Muscle of leg (tissue), 11 donors: ENCODE measurements around the gene SLIT3. TPM values are rescaled to one million over a fixed set of nuclear protein-coding genes. Genes with fewer than 3 reads are reported as not detected.
A peak's percentile ranks its signal among the peaks of the same experiment; 100 is the strongest.
"Not testable (repeated sequence)": the region's sequence is repeated elsewhere in the genome, so short reads cannot be mapped to it uniquely, and the experiment has no call there.

Experiments used
- DNase-seq: peaks from one replicate; pipeline ENCODE4 v3.0.0; 2013
- H3K27ac ChIP-seq: one replicate; pipeline ENCODE4 v1.5.1; 2013; ENCODE audit warnings: mild to moderate bottlenecking, low read length, control low read depth
- H3K27me3 ChIP-seq: one replicate; pipeline ENCODE4 v1.6.1; 2013; ENCODE audit warnings: low read length; ENCODE audit not compliant: control insufficient read depth, insufficient read depth
- H3K36me3 ChIP-seq: one replicate; pipeline ENCODE4 v1.6.1; 2013; ENCODE audit warnings: low read length; ENCODE audit not compliant: control insufficient read depth, insufficient read depth
- H3K4me1 ChIP-seq: one replicate; pipeline ENCODE4 v1.6.1; 2013; ENCODE audit warnings: low read length; ENCODE audit not compliant: control insufficient read depth, insufficient read depth
- H3K4me3 ChIP-seq: one replicate; pipeline ENCODE4 v1.5.1; 2013; ENCODE audit warnings: low read length, control low read depth
- H3K9me3 ChIP-seq: replicated peaks from 2 replicates; pipeline ENCODE4 v1.6.1; 2013; ENCODE audit warnings: low read depth, low read length; ENCODE audit not compliant: control insufficient read depth
- WGBS: methylation state at CpG from one replicate; pipeline ENCODE4 v1.1.5; 2013; ENCODE audit warnings: missing lambda C conversion rate; ENCODE audit not compliant: insufficient coverage; 5-methylcytosine and 5-hydroxymethylcytosine counted together
- polyA plus RNA-seq, 8 donors: library from polyadenylated mRNA; unstranded; fragments of 120-200 nt; gene quantifications; one replicate each; pipeline versions ENCODE4 v1.2.1 to v1.2.3, GENCODE V29; 2013; ENCODE audit warnings: inconsistent platforms in 1 of 8, low replicate concordance in 1 of 8; ENCODE audit not compliant: insufficient read length in 8 of 8, insufficient read depth in 1 of 8
- total RNA-seq: library from RNA; stranded (reverse); fragments of 120-200 nt; gene quantifications from one replicate; pipeline ENCODE4 v1.2.4, GENCODE V29; 2013

The SLIT3 gene
- total and polyA plus RNA-seq, 9 donors, result 5.2 to 36.4 (median 12.2) TPM

DNA sequence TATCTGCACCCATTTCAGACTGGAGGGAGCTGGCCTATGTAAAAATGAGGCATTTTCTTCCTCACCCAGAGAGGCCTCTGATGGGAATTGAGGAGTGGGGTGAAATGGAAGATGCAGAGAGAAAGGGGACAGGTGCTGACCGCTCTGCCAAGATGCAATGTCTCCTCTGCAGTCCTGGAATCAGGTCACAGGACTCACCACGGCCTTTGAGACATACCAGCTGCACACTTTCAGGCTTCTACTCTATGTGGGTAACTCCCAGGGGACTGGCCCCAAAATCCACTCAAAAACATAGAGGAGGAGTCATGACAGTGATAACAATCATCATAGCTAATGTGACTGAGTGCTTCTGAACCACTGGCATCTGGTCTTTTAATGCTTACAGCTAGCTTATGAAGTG, 558.6 kb downstream of the SLIT3 start:
- not testable (repeated sequence) for H3K36me3 ChIP-seq, H3K4me1 ChIP-seq, H3K27ac ChIP-seq, H3K9me3 ChIP-seq, DNase-seq, H3K27me3 ChIP-seq, H3K4me3 ChIP-seq
- WGBS, result no CpG with 5 or more reads among the region's 2 CpGs

GRCh38 chr5:168740811-168741213, 560.1 kb downstream of the SLIT3 start:
- no peak for DNase-seq
- no peaks in the 10 kb centered on the region for H3K36me3 ChIP-seq
- H3K27me3 ChIP-seq, result no peaks in the 10 kb centered on the region
- H3K4me1 ChIP-seq, result peaks cover 3% of the 10 kb centered on the region
- H3K4me3 ChIP-seq, result no peak overlapping the region
- WGBS, result 51% methylated on average over 7 of the region's 8 CpGs
- H3K9me3 ChIP-seq, result no peaks in the 10 kb centered on the region
- no peak overlapping the region for H3K27ac ChIP-seq

DNA sequence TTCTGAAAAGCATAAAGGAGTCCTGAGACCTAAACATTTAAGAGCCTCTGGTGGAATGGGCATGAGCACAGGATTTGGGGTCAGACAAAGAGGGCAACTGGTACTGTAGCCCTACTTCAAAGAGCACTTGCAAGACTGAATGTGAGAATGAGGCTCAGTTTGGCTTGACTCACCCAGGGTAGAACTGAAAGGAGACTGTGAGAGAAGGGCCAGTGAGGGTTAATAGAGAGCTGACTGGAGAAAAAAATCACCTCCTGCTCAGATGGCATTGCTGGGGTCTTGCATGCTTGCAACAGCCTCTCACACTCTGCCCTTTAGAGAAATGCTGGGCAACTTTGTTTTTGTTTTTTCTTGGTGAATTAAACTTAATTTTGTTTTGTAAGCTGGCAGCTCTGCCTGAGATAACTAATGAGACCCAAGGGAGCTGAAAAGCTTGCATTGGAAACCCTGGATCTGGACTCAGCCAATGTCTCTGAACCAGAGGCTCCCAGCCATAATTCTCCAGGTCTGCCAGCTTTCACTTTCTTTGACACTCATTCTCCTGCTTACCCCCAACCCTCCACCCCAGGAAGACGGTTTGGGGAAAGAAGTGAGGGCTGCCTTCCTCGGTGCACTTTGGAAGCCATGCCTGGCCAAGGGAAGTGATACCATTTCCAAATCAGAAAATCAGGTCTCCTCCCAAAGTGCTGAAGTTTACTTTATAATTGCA, 560.7 kb downstream of the SLIT3 start:
- Histone ChIP-seq H3K4me1 (peaks cover 3% of the 10 kb centered on the region), H3K27ac (no peak overlapping the region), H3K27me3 (no peaks in the 10 kb centered on the region), H3K4me3 (no peak overlapping the region), H3K36me3 (no peaks in the 10 kb centered on the region), H3K9me3 (no peaks in the 10 kb centered on the region)
- DNase-seq, result no peak
- 50% methylated on average over 2 of the region's 2 CpGs for WGBS

DNA sequence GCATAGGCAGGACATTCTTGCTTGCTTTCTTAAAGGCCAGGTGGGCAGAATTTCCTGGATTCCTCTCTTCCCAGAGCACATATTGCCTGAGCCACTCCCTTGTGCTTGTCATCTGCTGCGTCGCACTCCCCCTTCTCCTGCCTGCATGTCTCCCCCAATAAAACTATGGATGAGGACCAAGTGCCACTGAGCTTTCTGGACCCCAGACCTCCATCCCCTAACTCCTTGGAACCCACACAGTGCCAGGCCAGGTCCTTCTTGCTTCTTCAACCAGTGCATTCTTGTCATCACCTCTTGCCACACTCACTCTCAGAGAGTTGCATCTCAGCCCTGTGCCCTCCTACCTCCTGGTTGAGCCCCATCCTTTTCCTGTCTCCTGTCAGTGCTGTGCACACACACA, 563.9 kb downstream of the SLIT3 start:
- H3K27ac ChIP-seq, result no peak overlapping the region
- WGBS, result 100% methylated on average over 2 of the region's 2 CpGs
- H3K27me3 ChIP-seq, result no peaks in the 10 kb centered on the region
- H3K4me1 ChIP-seq, result peaks cover 10% of the 10 kb centered on the region
- no peak for DNase-seq
- H3K9me3 ChIP-seq, result no peaks in the 10 kb centered on the region
- no peaks in the 10 kb centered on the region for H3K36me3 ChIP-seq
- H3K4me3 ChIP-seq, result no peak overlapping the region

DNA sequence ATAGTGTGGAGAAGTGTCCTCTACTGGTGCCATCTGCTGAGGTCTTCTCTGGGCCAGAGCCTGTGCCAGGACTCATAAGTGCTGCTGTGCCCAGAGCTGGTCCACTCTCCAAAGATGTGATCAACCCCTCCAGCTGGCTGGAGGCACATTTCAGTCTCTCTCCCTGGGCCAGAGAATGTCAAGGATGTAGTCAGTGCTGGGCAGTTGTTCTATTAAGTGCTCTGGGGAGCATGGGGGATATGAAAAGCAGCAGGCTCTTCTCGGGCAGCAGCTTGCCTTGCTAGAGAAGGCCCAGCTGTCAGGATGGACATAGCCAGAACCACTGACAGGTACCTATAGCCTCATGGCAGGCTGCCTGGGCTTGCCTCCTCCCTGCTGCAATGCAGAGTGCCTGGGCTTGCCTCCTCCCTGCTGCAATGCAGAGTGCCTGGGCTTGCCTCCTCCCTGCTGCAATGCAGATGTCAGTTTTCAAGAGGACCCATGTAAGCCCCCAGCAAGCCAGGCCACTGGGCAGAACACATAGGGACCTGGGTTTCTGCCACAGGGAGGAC, 564.6 kb downstream of the SLIT3 start:
- peak; percentile 30 for DNase-seq
- no peak overlapping the region for H3K27ac ChIP-seq
- WGBS, result 0% methylated on average over 1 of the region's 1 CpG

GRCh38 chr5:168734620-168735300, 566.2 kb downstream of the SLIT3 start:
- no peaks in the 10 kb centered on the region for H3K27me3 ChIP-seq
- WGBS, result 27% methylated on average over 4 of the region's 7 CpGs
- H3K4me3 ChIP-seq, result no peak overlapping the region
- DNase-seq, result peak; percentile 37
- H3K36me3 ChIP-seq, result no peaks in the 10 kb centered on the region
- no peaks in the 10 kb centered on the region for H3K9me3 ChIP-seq
- H3K27ac ChIP-seq, result no peak overlapping the region
- peaks cover 10% of the 10 kb centered on the region for H3K4me1 ChIP-seq

More for the DNA sequence above, 564.6 kb downstream of the SLIT3 start:
- Histone ChIP-seq H3K4me3 (no peak overlapping the region), H3K4me1 (peaks cover 10% of the 10 kb centered on the region), H3K36me3 (no peaks in the 10 kb centered on the region), H3K9me3 (no peaks in the 10 kb centered on the region), H3K27me3 (no peaks in the 10 kb centered on the region)

GRCh38 chr5:168734119-168734518, 566.8 kb downstream of the SLIT3 start:
- WGBS, result 100% methylated on average over 1 of the region's 1 CpG

DNA sequence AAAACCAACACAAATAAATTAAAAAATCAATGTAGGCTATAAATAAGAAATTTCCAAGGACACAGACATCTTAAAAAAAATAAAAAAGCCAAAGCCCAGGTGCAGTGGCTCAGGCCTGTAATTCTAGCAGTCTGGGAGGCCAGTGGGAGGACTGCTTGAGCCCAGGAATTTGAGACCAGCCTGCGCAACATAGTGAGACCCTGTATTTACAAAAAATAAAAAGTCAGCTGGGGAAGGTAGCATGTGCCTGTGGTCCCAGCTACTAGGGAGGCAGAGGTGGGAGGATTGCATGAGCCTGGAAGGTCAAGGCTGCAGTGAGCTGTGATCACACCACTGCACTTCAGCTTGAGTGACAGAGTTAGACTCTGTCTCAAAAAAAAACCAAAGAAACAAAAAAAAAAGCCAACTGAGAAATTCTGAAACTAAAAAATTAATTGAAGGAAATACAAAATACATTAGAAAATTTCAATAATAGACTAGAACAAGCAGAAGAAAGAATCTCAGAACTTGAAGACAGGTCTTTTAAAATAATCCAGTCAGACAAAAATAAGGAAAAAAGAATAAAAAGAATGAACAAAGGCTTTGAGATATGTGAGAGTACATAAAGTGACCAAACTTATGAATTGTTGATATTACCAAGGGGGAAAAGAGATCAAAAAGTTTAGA, 572.3 kb downstream of the SLIT3 start:
- peaks cover 2% of the 10 kb centered on the region for H3K9me3 ChIP-seq
- no peak overlapping the region for H3K27ac ChIP-seq
- 33% methylated on average over 1 of the region's 1 CpG for WGBS
- H3K36me3 ChIP-seq, result no peaks in the 10 kb centered on the region
- H3K4me3 ChIP-seq, result no peak overlapping the region
- no peak for DNase-seq
- no peaks in the 10 kb centered on the region for H3K27me3 ChIP-seq
- no peaks in the 10 kb centered on the region for H3K4me1 ChIP-seq

More at GRCh38 chr5:168734119-168734518, 566.8 kb downstream of the SLIT3 start:
- Histone ChIP-seq H3K27me3 (no peaks in the 10 kb centered on the region), H3K4me1 (peaks cover 10% of the 10 kb centered on the region), H3K4me3 (no peak overlapping the region), H3K9me3 (no peaks in the 10 kb centered on the region), H3K27ac (no peak overlapping the region), H3K36me3 (no peaks in the 10 kb centered on the region)
- DNase-seq, result no peak

DNA sequence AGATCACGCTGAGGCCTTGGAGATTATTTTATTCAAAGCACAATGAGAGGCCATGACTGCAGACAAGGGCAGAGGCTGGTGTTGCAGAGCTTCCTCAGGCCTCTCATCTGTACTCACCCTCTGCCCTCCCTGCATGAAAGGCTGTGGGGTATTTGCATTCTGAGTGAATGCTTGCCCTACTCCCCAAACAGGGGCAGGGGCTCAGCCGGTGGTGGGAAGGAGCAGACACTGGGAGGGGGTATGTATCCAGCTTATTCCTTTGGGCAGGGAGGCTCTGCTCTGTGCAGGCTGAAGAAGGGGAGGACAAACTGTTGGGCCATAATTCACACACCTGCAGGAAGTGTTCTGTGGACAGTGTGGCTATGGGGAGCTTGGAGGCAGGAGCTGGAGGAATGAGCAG, 573.4 kb downstream of the SLIT3 start:
- H3K27me3 ChIP-seq, result no peaks in the 10 kb centered on the region
- no peaks in the 10 kb centered on the region for H3K36me3 ChIP-seq
- H3K4me1 ChIP-seq, result no peaks in the 10 kb centered on the region
- DNase-seq, result no peak
- H3K27ac ChIP-seq, result no peak overlapping the region
- H3K9me3 ChIP-seq, result peaks cover 2% of the 10 kb centered on the region
- no peak overlapping the region for H3K4me3 ChIP-seq
- WGBS, result no CpG with 5 or more reads among the region's 2 CpGs

- WGBS, result no CpG with 5 or more reads among the region's 1 CpG
These were observed 574.6 kb downstream of the SLIT3 start for GRCh38 chr5:168726342-168726741.

More at GRCh38 chr5:168726342-168726741, 574.6 kb downstream of the SLIT3 start:
- Histone ChIP-seq H3K9me3 (peaks cover 2% of the 10 kb centered on the region), H3K4me3 (no peak overlapping the region), H3K4me1 (no peaks in the 10 kb centered on the region), H3K27ac (no peak overlapping the region), H3K27me3 (no peaks in the 10 kb centered on the region), H3K36me3 (no peaks in the 10 kb centered on the region)
- no peak for DNase-seq
